ENCODE measurements around the gene JMJD6.
A peak's percentile ranks its signal among the peaks of the same experiment; 100 is the strongest.

The JMJD6 gene

GRCh38 chr17:76690596-76691280, 35.7 kb downstream of the JMJD6 start:
- ATAC-seq (replicated peaks) (no peak), DNase-seq (no peak)
- H3K36me3 Mint-ChIP-seq = peaks cover 0 to 7% of the 10 kb centered on the region in 2 donors
- H3K27ac Mint-ChIP-seq = no peak overlapping the region
- no peaks in the 10 kb centered on the region for H3K9me3 Mint-ChIP-seq
- H3K4me3 Mint-ChIP-seq = no peak overlapping the region
- H3K4me1 Mint-ChIP-seq = peaks cover 8 to 10% of the 10 kb centered on the region in 2 donors
- H3K27me3 Mint-ChIP-seq = peaks cover 7 to 14% of the 10 kb centered on the region in 2 donors

GRCh38 chr17:76689859-76690258, 36.5 kb downstream of the JMJD6 start:
- Mint-ChIP-seq H3K27me3 (peaks cover 7 to 8% of the 10 kb centered on the region in 2 donors), H3K36me3 (peaks cover 0 to 3% of the 10 kb centered on the region in 2 donors), H3K4me1 (peaks cover 2 to 5% of the 10 kb centered on the region in 2 donors), H3K9me3 (no peaks in the 10 kb centered on the region), H3K4me3 (no peak overlapping the region), H3K27ac (no peak overlapping the region)
- ATAC-seq (replicated peaks) (no peak), DNase-seq (no peak)

GRCh38 chr17:76688165-76688622, 38.2 kb downstream of the JMJD6 start:
- DNase-seq (no peak), ATAC-seq (replicated peaks) (no peak)
- H3K4me3 Mint-ChIP-seq = no peak overlapping the region
- H3K9me3 Mint-ChIP-seq = no peaks in the 10 kb centered on the region
- H3K27ac Mint-ChIP-seq = no peak overlapping the region
- H3K4me1 Mint-ChIP-seq = peaks cover 0 to 5% of the 10 kb centered on the region in 2 donors
- H3K36me3 Mint-ChIP-seq = peaks cover 0 to 3% of the 10 kb centered on the region in 2 donors
- peaks cover 7 to 8% of the 10 kb centered on the region in 2 donors for H3K27me3 Mint-ChIP-seq

- H3K27me3 Mint-ChIP-seq = peaks cover 7 to 8% of the 10 kb centered on the region in 2 donors
- no peaks in the 10 kb centered on the region for H3K4me1 Mint-ChIP-seq
- no peaks in the 10 kb centered on the region for H3K9me3 Mint-ChIP-seq
- H3K27ac Mint-ChIP-seq = no peak overlapping the region
- DNase-seq (no peak), ATAC-seq (replicated peaks) (no peak)
- peaks cover 0 to 3% of the 10 kb centered on the region in 2 donors for H3K36me3 Mint-ChIP-seq
- H3K4me3 Mint-ChIP-seq = no peak overlapping the region
These were observed 38.9 kb downstream of the JMJD6 start for GRCh38 chr17:76687298-76688164.

- Mint-ChIP-seq H3K4me3 (no peak overlapping the region), H3K9me3 (no peaks in the 10 kb centered on the region), H3K36me3 (peaks cover 2 to 3% of the 10 kb centered on the region in 2 donors), H3K27ac (no peak overlapping the region), H3K27me3 (peaks cover 7 to 8% of the 10 kb centered on the region in 2 donors), H3K4me1 (no peaks in the 10 kb centered on the region)
- DNase-seq = no peak
- ATAC-seq (replicated peaks) = no peak
These were observed 39.7 kb downstream of the JMJD6 start for GRCh38 chr17:76686538-76687297.

GRCh38 chr17:76685846-76686245, 40.6 kb downstream of the JMJD6 start:
- DNase-seq (no peak), ATAC-seq (replicated peaks) (no peak)
- Mint-ChIP-seq H3K4me3 (no peak overlapping the region), H3K36me3 (peaks cover 0 to 2% of the 10 kb centered on the region in 2 donors), H3K9me3 (no peaks in the 10 kb centered on the region), H3K27ac (no peak overlapping the region), H3K27me3 (peaks cover 7 to 8% of the 10 kb centered on the region in 2 donors), H3K4me1 (no peaks in the 10 kb centered on the region)

GRCh38 chr17:76685366-76685765, 41.0 kb downstream of the JMJD6 start:
- Mint-ChIP-seq H3K27ac (no peak overlapping the region), H3K27me3 (peaks cover 7 to 8% of the 10 kb centered on the region in 2 donors), H3K9me3 (no peaks in the 10 kb centered on the region), H3K4me1 (no peaks in the 10 kb centered on the region), H3K36me3 (peaks cover 0 to 2% of the 10 kb centered on the region in 2 donors), H3K4me3 (no peak overlapping the region)
- ATAC-seq (replicated peaks) = no peak
- DNase-seq = no peak

GRCh38 chr17:76684756-76685155, 41.6 kb downstream of the JMJD6 start:
- no peaks in the 10 kb centered on the region for H3K4me1 Mint-ChIP-seq
- peaks cover 7 to 8% of the 10 kb centered on the region in 2 donors for H3K27me3 Mint-ChIP-seq
- DNase-seq (no peak), ATAC-seq (replicated peaks) (no peak)
- no peaks in the 10 kb centered on the region for H3K9me3 Mint-ChIP-seq
- no peak overlapping the region for H3K4me3 Mint-ChIP-seq
- no peak overlapping the region for H3K27ac Mint-ChIP-seq
- peaks cover 0 to 2% of the 10 kb centered on the region in 2 donors for H3K36me3 Mint-ChIP-seq

GRCh38 chr17:76683921-76684745, 42.3 kb downstream of the JMJD6 start:
- Mint-ChIP-seq H3K27ac (no peak overlapping the region), H3K36me3 (peaks cover 0 to 2% of the 10 kb centered on the region in 2 donors), H3K4me3 (no peak overlapping the region), H3K4me1 (no peaks in the 10 kb centered on the region), H3K9me3 (no peaks in the 10 kb centered on the region), H3K27me3 (peaks cover 7 to 8% of the 10 kb centered on the region in 2 donors)
- ATAC-seq (replicated peaks) (no peak), DNase-seq (no peak)

- Mint-ChIP-seq H3K36me3 (peaks cover 0 to 2% of the 10 kb centered on the region in 2 donors), H3K9me3 (no peaks in the 10 kb centered on the region), H3K4me1 (no peaks in the 10 kb centered on the region), H3K27ac (no peak overlapping the region), H3K4me3 (no peak overlapping the region), H3K27me3 (peaks cover 1 to 2% of the 10 kb centered on the region in 2 donors)
- no peak for DNase-seq
- no peak for ATAC-seq (replicated peaks)
These were observed 43.2 kb downstream of the JMJD6 start for GRCh38 chr17:76683011-76683755.

- no peaks in the 10 kb centered on the region for H3K9me3 Mint-ChIP-seq
- no peak for DNase-seq
- H3K27me3 Mint-ChIP-seq = no peaks in the 10 kb centered on the region
- H3K4me1 Mint-ChIP-seq = no peaks in the 10 kb centered on the region
- H3K36me3 Mint-ChIP-seq = peaks cover 0 to 2% of the 10 kb centered on the region in 2 donors
- ATAC-seq (replicated peaks) = no peak
- H3K4me3 Mint-ChIP-seq = no peak overlapping the region
- no peak overlapping the region for H3K27ac Mint-ChIP-seq
These were observed 44.1 kb downstream of the JMJD6 start for GRCh38 chr17:76682296-76682695.

GRCh38 chr17:76681222-76682137, 44.9 kb downstream of the JMJD6 start:
- H3K27ac Mint-ChIP-seq = no peak overlapping the region

More at GRCh38 chr17:76681222-76682137, 44.9 kb downstream of the JMJD6 start:
- H3K4me3 Mint-ChIP-seq = no peak overlapping the region
- DNase-seq (peak; percentile 25), ATAC-seq (replicated peaks) (peak; percentile 74 to 76)
- no peaks in the 10 kb centered on the region for H3K9me3 Mint-ChIP-seq
- peaks cover 0 to 2% of the 10 kb centered on the region in 2 donors for H3K36me3 Mint-ChIP-seq
- H3K4me1 Mint-ChIP-seq = no peaks in the 10 kb centered on the region
- no peaks in the 10 kb centered on the region for H3K27me3 Mint-ChIP-seq
